OCI-LY7 (cell line): ENCODE measurements around the gene UBL3. TPM values are rescaled to one million over a fixed set of nuclear protein-coding genes. Genes with fewer than 3 reads are reported as not detected.

Experiments
- BruUV-seq: library from RNA; stranded (reverse); fragments of 400-500 nt; replicated peaks from 2 replicates; lab custom pipeline; 2021; lab: Mats Ljungman, UMichigan
- CTCF ChIA-PET: fragments of 300-600 bp; sonication (Branson Sonifier 250); formaldehyde crosslinking; loops from one replicate; lab custom pipeline; 2022; ENCODE audit warnings: antibody characterized with exemption; ENCODE audit not compliant: unreplicated experiment; lab: Charles Lee
- POLR2A ChIA-PET: fragments of 300-600 bp; sonication (Branson Sonifier 250); formaldehyde crosslinking; loops from one replicate; lab custom pipeline; 2022; ENCODE audit warnings: antibody characterized with exemption; lab: Charles Lee
- DNase-seq: peaks from one replicate; pipeline ENCODE4 v3.0.0-alpha.2; 2015; ENCODE audit warnings: low spot score
- H2AFZ ChIP-seq: fragments of 200-600 bp; sonication (generic), shearing (Covaris generic); 2 replicates; pipeline ENCODE4 v1.6.1; 2014; ENCODE audit warnings: mild to moderate bottlenecking, antibody characterized with exemption, low read length, moderate library complexity
- H3K27ac ChIP-seq: fragments of 200-600 bp; sonication (generic); 2 replicates; pipeline ENCODE4 v1.5.1; 2014; ENCODE audit warnings: mixed run types, low read depth, mild to moderate bottlenecking, moderate library complexity, low read length, inconsistent platforms; ENCODE audit not compliant: poor library complexity, severe bottlenecking
- H3K36me3 ChIP-seq: fragments of 200-600 bp; sonication (generic); 2 replicates; pipeline ENCODE4 v1.6.1; 2014; ENCODE audit warnings: mild to moderate bottlenecking, antibody characterized with exemption, low read length, moderate library complexity, mixed read lengths; ENCODE audit not compliant: insufficient read depth
- H3K4me1 ChIP-seq: fragments of 200-600 bp; sonication (generic); 2 replicates; pipeline ENCODE4 v1.5.1; 2014; ENCODE audit warnings: mild to moderate bottlenecking, low read length; ENCODE audit not compliant: insufficient read depth, poor library complexity, severe bottlenecking
- H3K4me2 ChIP-seq: fragments of 200-600 bp; sonication (generic); 2 replicates; pipeline ENCODE4 v1.6.1; 2014; ENCODE audit warnings: mild to moderate bottlenecking, low read length
- H3K4me3 ChIP-seq: fragments of 200-600 bp; sonication (generic); 2 replicates; pipeline ENCODE4 v1.5.1; 2014; ENCODE audit warnings: mild to moderate bottlenecking, low read depth, low read length; ENCODE audit not compliant: poor library complexity, severe bottlenecking
- H3K79me2 ChIP-seq: fragments of 200-600 bp; sonication (generic); 2 replicates; pipeline ENCODE4 v1.6.1; 2016; ENCODE audit warnings: low read depth, mild to moderate bottlenecking, low read length, moderate library complexity, mixed read lengths; ENCODE audit not compliant: insufficient read depth
- H3K9me2 ChIP-seq: fragments of 200-600 bp; sonication (generic); 2 replicates; pipeline ENCODE4 v1.6.1; 2016; ENCODE audit warnings: mild to moderate bottlenecking, low read length, mixed read lengths; ENCODE audit not compliant: insufficient read depth
- H3K9me3 ChIP-seq: fragments of 200-600 bp; sonication (generic); 2 replicates; pipeline ENCODE4 v1.6.1; 2014; ENCODE audit warnings: mild to moderate bottlenecking, mixed run types, low read length, mixed read lengths
- H4K20me1 ChIP-seq: fragments of 200-600 bp; sonication (generic); 2 replicates; pipeline ENCODE4 v1.6.1; 2014; ENCODE audit warnings: mild to moderate bottlenecking, antibody characterized with exemption, low read length, moderate library complexity, mixed read lengths; ENCODE audit not compliant: insufficient read depth
- CTCF ChIP-seq: fragments of 200-600 bp; sonication (generic); conservative IDR thresholded peaks from 2 replicates; pipeline ENCODE4 v1.5.1; 2014; ENCODE audit warnings: mild to moderate bottlenecking, antibody characterized with exemption, low read length, moderate library complexity, mixed read lengths
- EZH2phosphoT487 ChIP-seq: fragments of 200-600 bp; sonication (generic); IDR thresholded peaks from 2 replicates; pipeline ENCODE4 v1.6.1; 2018; ENCODE audit warnings: low read depth, borderline replicate concordance, mild to moderate bottlenecking, mixed run types, antibody characterized with exemption, low read length, moderate library complexity, mixed read lengths
- intact Hi-C: fragments of 100-400 bp; cut with micrococcal nuclease; formaldehyde crosslinking; loops from one replicate; pipeline ENCODE4 v1.10.0; 2022; ENCODE audit not compliant: unreplicated experiment
- total RNA-seq, 2 experiments: library from RNA; depleted of rRNA in 1 of 2; stranded (reverse); fragments of >200 nt in 1 of 2; shearing (Covaris generic) in 1 of 2; gene quantifications; 2 replicates each; pipeline ENCODE4 v1.2.3, GENCODE V29; 2014 to 2022

UBL3 gene
- total RNA-seq, 2 experiments from 2014 or later = 5.6 to 11.4 TPM

- Histone ChIP-seq H3K4me2 (no peak overlapping the region), H2AFZ (no peak overlapping the region), H3K4me1 (no peaks in the 10 kb centered on the region), H3K9me3 (no peaks in the 10 kb centered on the region), H3K79me2 (no peaks in the 10 kb centered on the region), H4K20me1 (no peaks in the 10 kb centered on the region), H3K4me3 (no peak overlapping the region), H3K36me3 (no peaks in the 10 kb centered on the region), H3K9me2 (no peaks in the 10 kb centered on the region), H3K27ac (no peak overlapping the region)
- CTCF ChIA-PET = no interaction called here
- TF ChIP-seq EZH2phosphoT487 (no peak), CTCF (no peak)
- intact Hi-C loops = no loop called here
- POLR2A ChIA-PET = interaction anchor here (0.7 to 1.4 kb wide), 2 partner anchors 13 to 734 kb away, joined by 3 to 6 read pairs; no protein-coding TSS in a partner anchor
- DNase-seq = no peak
- no TSS peak for BruUV-seq
These were observed 96.0 kb downstream of the UBL3 start for GRCh38 chr13:29754473-29754806.

- Histone ChIP-seq H3K9me3 (no peaks in the 10 kb centered on the region), H3K27ac (no peak overlapping the region), H3K4me3 (no peak overlapping the region), H3K36me3 (no peaks in the 10 kb centered on the region), H3K4me2 (no peak overlapping the region), H4K20me1 (no peaks in the 10 kb centered on the region), H3K79me2 (no peaks in the 10 kb centered on the region), H3K9me2 (no peaks in the 10 kb centered on the region), H3K4me1 (no peaks in the 10 kb centered on the region), H2AFZ (no peak overlapping the region)
- ChIA-PET POLR2A (interaction anchor here (0.7 to 1.4 kb wide), 2 partner anchors 12 to 567 kb away, joined by 6 to 7 read pairs; no protein-coding TSS in a partner anchor), CTCF (no interaction called here)
- intact Hi-C loops = no loop called here
- BruUV-seq = no TSS peak
- DNase-seq = no peak
- TF ChIP-seq EZH2phosphoT487 (no peak), CTCF (no peak)
These were observed 96.6 kb downstream of the UBL3 start for GRCh38 chr13:29753618-29754472.

- ChIA-PET POLR2A (interaction anchor here (0.7 to 1.2 kb wide), 2 partner anchors 8 to 11 kb away, joined by 3 read pairs; no protein-coding TSS in a partner anchor), CTCF (no interaction called here)
- H3K4me1 ChIP-seq = no peaks in the 10 kb centered on the region
- no peaks in the 10 kb centered on the region for H3K9me3 ChIP-seq
- H3K36me3 ChIP-seq = no peaks in the 10 kb centered on the region
- H4K20me1 ChIP-seq = no peaks in the 10 kb centered on the region
- intact Hi-C loops = no loop called here
- H3K9me2 ChIP-seq = no peaks in the 10 kb centered on the region
- no peaks in the 10 kb centered on the region for H3K79me2 ChIP-seq
- no peak overlapping the region for H3K4me2 ChIP-seq
- no TSS peak for BruUV-seq
- no peak for DNase-seq
- no peak overlapping the region for H3K27ac ChIP-seq
- no peak overlapping the region for H2AFZ ChIP-seq
- H3K4me3 ChIP-seq = no peak overlapping the region
- TF ChIP-seq EZH2phosphoT487 (no peak), CTCF (no peak)
These were observed 98.2 kb downstream of the UBL3 start for GRCh38 chr13:29752175-29752574.
